Kidney (tissue), 14 donors: ENCODE data around the gene ESPN. TPM values are rescaled to one million over a fixed set of nuclear protein-coding genes. Genes with fewer than 3 reads are reported as not detected.
A peak's percentile ranks its signal among the peaks of the same experiment; 100 is the strongest.
"Not testable (repeated sequence)": the region's sequence is repeated elsewhere in the genome, so short reads cannot be mapped to it uniquely, and the experiment has no call there.

Experiments
- DNase-seq, 5 donors: peaks; one replicate each; pipeline ENCODE4 v3.0.0-alpha.2; 2013 to 2020
- FAIRE-seq: peaks from 2 replicates; lab custom pipeline; 2012; peaks lifted over from hg19 to GRCh38; lab: Jason Lieb, UNC
- H3K27ac ChIP-seq, 2 donors: one replicate each; pipeline ENCODE4 v1.7.0; 2013; ENCODE audit warnings: low read depth in 2 of 2, low read length in 2 of 2, inconsistent platforms in 1 of 2
- H3K27me3 ChIP-seq: one replicate; pipeline ENCODE4 v1.7.1; 2013; ENCODE audit warnings: low read length, inconsistent platforms; ENCODE audit not compliant: control insufficient read depth, insufficient read depth
- H3K36me3 ChIP-seq, 3 donors: one replicate each; pipeline versions ENCODE4 v1.7.0 to v1.7.1; 2013; ENCODE audit warnings: low read length in 3 of 3, control low read depth in 1 of 3, inconsistent platforms in 1 of 3; ENCODE audit not compliant: insufficient read depth in 3 of 3, control insufficient read depth in 2 of 3
- H3K4me1 ChIP-seq, 3 donors: one replicate each; pipeline versions ENCODE4 v1.7.0 to v1.7.1; 2013; ENCODE audit warnings: low read length in 3 of 3, inconsistent platforms in 1 of 3, low read depth in 1 of 3; ENCODE audit not compliant: control insufficient read depth in 2 of 3, insufficient read depth in 2 of 3
- H3K4me3 ChIP-seq, 3 donors: one replicate each; pipeline versions ENCODE4 v1.7.0 to v1.8.1; 2013; ENCODE audit warnings: low read length in 3 of 3, control low read depth in 1 of 3, inconsistent platforms in 1 of 3
- H3K9ac ChIP-seq, 3 donors: one replicate each; pipeline versions ENCODE4 v1.7.0 to v1.7.1; 2013; ENCODE audit warnings: low read length in 3 of 3, control low read depth in 1 of 3, inconsistent platforms in 1 of 3
- H3K9me3 ChIP-seq, 3 donors: one replicate each; pipeline versions ENCODE4 v1.7.0 to v1.7.1; 2013; ENCODE audit warnings: low read length in 3 of 3, control low read depth in 1 of 3, inconsistent platforms in 1 of 3; ENCODE audit not compliant: control insufficient read depth in 2 of 3, insufficient read depth in 1 of 3
- intact Hi-C: fragments of 100-400 bp; cut with DNase I; formaldehyde crosslinking; loops from one replicate; pipeline ENCODE4 v1.11.1; 2022
- polyA plus RNA-seq: library from polyadenylated mRNA; stranded (reverse); fragments of 350-450 nt; fragmentation: Illumina TruSeq; extraction: RNeasy Lipid Tissue Mini Kit (QIAGEN cat#74804); gene quantifications from one replicate; pipeline ENCODE4 v1.2.3, GENCODE V29; 2014; ENCODE audit warnings: low read depth, low replicate concordance; ENCODE audit not compliant: insufficient read depth
- total RNA-seq: library from RNA; stranded (reverse); fragmentation: NEBNext Ultra II Directional; extraction: Animal tissue kit (Norgen Biotek cat#: 25700); gene quantifications from one replicate; pipeline ENCODE4 v1.2.1, GENCODE V29; 2021
- TF ChIP-seq, protein P1 (sequence below): IDR thresholded peaks from 3 replicates; pipeline ENCODE4 v1.5.1; 2012; ENCODE audit warnings: mild to moderate bottlenecking, moderate library complexity, borderline replicate concordance; ENCODE audit not compliant: insufficient read depth; ENCODE audit errors: extremely low read depth
- donor health status: control.
- donor health status: control.
- donor health status: control.
- donor health status: control.
- donor health status: control.
- donor health status: DM: yes; HTN: yes; CAD: no.
- donor health status: Normal renal cell carcinoma (clear cell type).

Gene ESPN
- total and polyA plus RNA-seq, 2 donors from 2014 or later, result 14.2 to 112 TPM

- peaks cover 0 to 36% (median 13%) of the 10 kb centered on the region in 3 donors for H3K4me1 ChIP-seq
- no peaks in the 10 kb centered on the region for H3K36me3 ChIP-seq
- peak overlapping the region in 2 of 3 donors; percentile 23 to 63 for H3K4me3 ChIP-seq
- H3K9ac ChIP-seq, result no peak overlapping the region
- no peaks in the 10 kb centered on the region for H3K9me3 ChIP-seq
- H3K27ac ChIP-seq, result peak overlapping the region; percentile 27 to 43
- DNase-seq (peak in 1 of 5 donors; percentile 54), FAIRE-seq (no peak)
- TF ChIP-seq, protein P1, sequence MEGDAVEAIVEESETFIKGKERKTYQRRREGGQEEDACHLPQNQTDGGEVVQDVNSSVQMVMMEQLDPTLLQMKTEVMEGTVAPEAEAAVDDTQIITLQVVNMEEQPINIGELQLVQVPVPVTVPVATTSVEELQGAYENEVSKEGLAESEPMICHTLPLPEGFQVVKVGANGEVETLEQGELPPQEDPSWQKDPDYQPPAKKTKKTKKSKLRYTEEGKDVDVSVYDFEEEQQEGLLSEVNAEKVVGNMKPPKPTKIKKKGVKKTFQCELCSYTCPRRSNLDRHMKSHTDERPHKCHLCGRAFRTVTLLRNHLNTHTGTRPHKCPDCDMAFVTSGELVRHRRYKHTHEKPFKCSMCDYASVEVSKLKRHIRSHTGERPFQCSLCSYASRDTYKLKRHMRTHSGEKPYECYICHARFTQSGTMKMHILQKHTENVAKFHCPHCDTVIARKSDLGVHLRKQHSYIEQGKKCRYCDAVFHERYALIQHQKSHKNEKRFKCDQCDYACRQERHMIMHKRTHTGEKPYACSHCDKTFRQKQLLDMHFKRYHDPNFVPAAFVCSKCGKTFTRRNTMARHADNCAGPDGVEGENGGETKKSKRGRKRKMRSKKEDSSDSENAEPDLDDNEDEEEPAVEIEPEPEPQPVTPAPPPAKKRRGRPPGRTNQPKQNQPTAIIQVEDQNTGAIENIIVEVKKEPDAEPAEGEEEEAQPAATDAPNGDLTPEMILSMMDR, result no peak
- peaks cover 8% of the 10 kb centered on the region for H3K27me3 ChIP-seq
- intact Hi-C loops, result no loop called here
Observed at GRCh38 chr1:6426277-6426971, 1.8 kb downstream of the ESPN start.

DNA sequence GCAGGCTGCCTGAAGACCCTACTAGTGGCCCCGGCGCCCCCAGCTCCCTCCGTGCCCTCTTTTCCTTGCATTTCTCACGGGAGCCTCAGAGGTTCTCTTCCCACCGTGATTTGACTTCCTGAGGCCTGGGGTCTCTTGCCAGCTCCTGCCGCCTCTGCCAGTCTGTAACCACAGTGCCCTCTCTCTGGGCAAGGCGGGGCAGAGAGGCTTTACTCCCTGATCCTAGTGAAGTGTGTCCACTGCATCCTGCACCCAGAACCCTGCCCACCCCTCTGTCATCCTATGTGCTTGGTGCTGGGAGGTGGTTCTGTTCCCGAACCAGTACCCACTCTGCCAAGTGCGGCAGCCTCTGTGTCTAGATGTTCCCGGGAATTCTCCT is 2.4 kb downstream of the ESPN start:
- no peaks in the 10 kb centered on the region for H3K9me3 ChIP-seq
- H3K36me3 ChIP-seq, result no peaks in the 10 kb centered on the region
- H3K4me3 ChIP-seq, result peak overlapping the region in 1 of 3 donors; percentile 46
- peaks cover 8% of the 10 kb centered on the region for H3K27me3 ChIP-seq
- peaks cover 0 to 36% (median 13%) of the 10 kb centered on the region in 3 donors for H3K4me1 ChIP-seq
- H3K27ac ChIP-seq, result peak overlapping the region in 1 of 2 donors; percentile 43
- TF ChIP-seq, protein P1, result no peak
- DNase-seq (peak in 1 of 5 donors; percentile 39), FAIRE-seq (no peak)
- H3K9ac ChIP-seq, result no peak overlapping the region
- intact Hi-C loops, result no loop called here

DNA sequence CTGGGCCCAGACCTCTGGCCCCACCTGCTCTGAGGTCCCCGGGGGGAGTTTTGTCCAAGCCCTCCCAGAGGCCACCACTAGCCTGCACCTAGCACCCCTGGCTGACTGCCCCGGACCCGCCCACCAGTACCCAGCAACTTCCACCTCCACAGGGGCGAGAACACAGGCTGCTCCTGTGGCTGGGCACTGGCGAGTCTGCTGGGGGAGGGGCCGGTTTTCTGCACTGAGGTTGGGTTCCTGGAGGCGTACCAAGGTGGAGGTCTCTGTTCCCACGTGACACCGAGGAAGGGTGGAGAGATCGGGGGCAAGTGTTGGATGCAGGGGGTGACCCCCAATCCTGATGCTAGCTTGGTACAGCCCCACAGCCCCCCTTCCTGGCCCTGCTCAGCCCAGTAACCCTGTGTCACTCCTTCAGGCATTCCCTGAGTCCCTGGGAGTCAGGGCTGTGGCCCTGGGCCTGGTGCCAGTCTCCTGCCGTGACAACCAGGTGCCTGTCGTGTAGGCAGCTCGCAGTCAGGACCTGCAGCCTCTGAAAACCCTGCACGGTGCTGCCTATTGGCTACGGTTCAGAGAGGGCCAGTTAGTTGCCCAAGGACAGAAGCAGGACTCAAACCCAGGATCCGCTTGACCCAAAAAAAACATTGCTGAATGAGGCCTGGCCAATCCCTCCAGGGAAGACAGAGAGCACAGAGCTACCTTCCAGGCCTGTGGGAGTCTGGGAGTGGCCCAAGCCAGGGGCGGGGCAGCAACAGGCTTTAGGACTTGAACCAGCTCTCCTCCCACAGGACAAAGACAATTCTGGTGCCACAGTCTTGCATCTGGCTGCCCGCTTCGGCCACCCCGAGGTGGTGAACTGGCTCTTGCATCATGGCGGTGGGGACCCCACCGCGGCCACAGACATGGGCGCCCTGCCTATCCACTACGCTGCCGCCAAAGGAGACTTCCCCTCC is 3.1 kb downstream of the ESPN start:
- intact Hi-C loops, result no loop called here
- no peak for FAIRE-seq
- Histone ChIP-seq H3K27ac (peak overlapping the region in 1 of 2 donors; percentile 43), H3K4me3 (peak overlapping the region in 1 of 3 donors; percentile 46), H3K9me3 (no peaks in the 10 kb centered on the region), H3K9ac (no peak overlapping the region), H3K27me3 (peaks cover 8% of the 10 kb centered on the region), H3K36me3 (no peaks in the 10 kb centered on the region), H3K4me1 (peaks cover 0 to 36% (median 13%) of the 10 kb centered on the region in 3 donors)
- DNase-seq, result peak in 2 of 5 donors; percentile 57 to 91
- TF ChIP-seq, protein P1, result no peak

GRCh38 chr1:6428453-6428852 is 3.9 kb downstream of the ESPN start:
- H3K27me3 ChIP-seq, H3K27ac ChIP-seq, H3K9me3 ChIP-seq, DNase-seq, H3K4me3 ChIP-seq, intact Hi-C loops, H3K36me3 ChIP-seq, H3K9ac ChIP-seq, FAIRE-seq: not testable (repeated sequence)
- peaks cover 0 to 31% (median 7%) of the 10 kb centered on the region in 3 donors for H3K4me1 ChIP-seq

GRCh38 chr1:6429660-6430411 is 5.3 kb downstream of the ESPN start:
- H3K4me3 ChIP-seq, H3K27ac ChIP-seq, H3K9ac ChIP-seq, FAIRE-seq, H3K36me3 ChIP-seq, intact Hi-C loops, H3K27me3 ChIP-seq, H3K9me3 ChIP-seq: not testable (repeated sequence)
- peaks cover 0 to 20% (median 7%) of the 10 kb centered on the region in 3 donors for H3K4me1 ChIP-seq
- peak in 3 of 5 donors; percentile 49 to 81 (median 62) for DNase-seq
